ENCODE data around the gene CDKAL1.
"Not testable (repeated sequence)": the region's sequence is repeated elsewhere in the genome, so short reads cannot be mapped to it uniquely, and the experiment has no call there.

CDKAL1 gene

GRCh38 chr6:20806669-20807068 lies 272.4 kb downstream of the CDKAL1 start:
- DNase-seq: no peak

DNA sequence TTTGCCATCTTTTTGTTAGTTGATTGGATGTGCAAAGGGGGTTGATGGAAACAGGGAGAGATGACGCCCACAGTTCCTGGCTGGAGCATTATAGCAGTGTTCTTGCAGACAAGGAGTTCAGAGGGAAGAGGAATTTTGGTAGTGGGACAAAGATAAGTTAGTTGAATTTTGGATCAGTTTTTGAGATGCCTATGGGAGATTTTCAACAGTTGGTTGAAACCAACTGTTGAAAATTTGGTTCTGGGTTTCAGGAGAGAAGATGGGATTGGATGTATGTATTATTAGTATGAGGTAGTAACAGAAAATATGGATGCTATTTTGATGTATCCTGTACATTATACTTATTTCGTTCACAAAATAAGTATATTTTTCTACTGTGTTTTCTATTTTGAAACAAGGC lies 274.2 kb downstream of the CDKAL1 start:
- no peak for DNase-seq

- no peak for DNase-seq
Observed at GRCh38 chr6:20808924-20809323, 274.7 kb downstream of the CDKAL1 start.

- DNase-seq: no peak
Observed at GRCh38 chr6:20810727-20811108, 276.5 kb downstream of the CDKAL1 start.

- no peak for DNase-seq
Observed at GRCh38 chr6:20811109-20811761, 277.0 kb downstream of the CDKAL1 start.

DNA sequence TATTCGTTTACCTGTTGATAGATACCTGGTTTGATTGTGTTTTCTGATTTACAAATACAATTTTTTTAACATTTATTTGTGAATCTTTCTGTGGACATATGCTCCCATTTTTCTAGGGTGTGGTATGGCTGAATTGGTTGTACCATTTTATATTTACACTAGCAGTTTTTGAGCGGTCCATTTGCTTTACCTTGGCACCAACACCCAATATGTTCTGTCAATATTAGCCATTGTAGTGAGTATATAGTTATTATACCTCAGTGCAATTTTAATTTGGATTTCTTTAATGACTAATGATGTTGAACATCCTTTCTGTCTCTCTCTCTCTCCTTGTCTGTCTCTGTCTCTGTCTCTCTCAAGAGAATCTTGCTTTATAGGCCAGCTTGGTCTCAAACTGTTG lies 278.5 kb downstream of the CDKAL1 start:
- DNase-seq: no peak

GRCh38 chr6:20814494-20814893 lies 280.2 kb downstream of the CDKAL1 start:
- DNase-seq: no peak

DNA sequence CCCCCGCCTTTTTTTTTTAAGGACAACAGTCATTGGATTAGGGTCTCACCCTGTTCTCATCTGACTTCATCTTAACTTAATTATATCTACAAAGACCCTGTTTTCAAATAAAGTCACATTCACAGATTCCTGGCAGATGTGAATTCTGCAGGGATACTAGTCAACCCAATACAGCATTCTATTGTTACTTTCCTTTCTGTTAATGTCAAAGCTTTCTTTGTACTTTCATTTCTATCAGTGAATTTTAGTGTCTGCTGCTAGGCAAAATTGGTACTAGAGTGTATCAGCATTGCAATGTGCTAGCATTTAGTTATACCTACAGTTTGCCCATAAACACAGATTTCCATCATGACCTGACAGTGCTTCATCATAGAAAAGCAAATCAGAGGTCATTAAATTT lies 281.9 kb downstream of the CDKAL1 start:
- no peak for DNase-seq

DNA sequence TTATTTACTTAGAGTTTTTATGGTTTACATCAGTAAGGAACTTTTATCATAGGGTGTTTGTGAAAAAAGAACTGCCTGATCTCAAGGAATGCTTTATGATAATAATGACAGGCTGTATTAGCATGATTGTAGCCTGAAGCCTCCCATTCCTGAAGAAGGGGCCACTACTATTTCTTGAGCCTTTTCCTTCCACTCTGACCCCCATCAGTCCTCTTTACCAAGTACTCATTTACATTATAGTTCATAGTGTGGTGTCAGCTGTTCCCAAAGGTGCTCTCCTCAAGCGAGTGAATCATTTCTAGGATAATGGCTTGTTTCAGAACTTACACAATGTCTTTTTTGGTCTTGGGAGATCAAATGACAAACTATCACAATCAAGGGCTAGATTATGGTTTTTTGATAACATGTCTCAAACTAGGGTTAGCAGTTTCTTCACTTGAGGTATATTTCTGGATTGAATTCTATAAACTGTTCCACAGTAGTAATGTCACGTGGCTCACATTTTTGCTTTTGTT lies 283.6 kb downstream of the CDKAL1 start:
- no peak for DNase-seq

- DNase-seq: no peak
Observed at GRCh38 chr6:20819774-20820400, 285.6 kb downstream of the CDKAL1 start.

DNA sequence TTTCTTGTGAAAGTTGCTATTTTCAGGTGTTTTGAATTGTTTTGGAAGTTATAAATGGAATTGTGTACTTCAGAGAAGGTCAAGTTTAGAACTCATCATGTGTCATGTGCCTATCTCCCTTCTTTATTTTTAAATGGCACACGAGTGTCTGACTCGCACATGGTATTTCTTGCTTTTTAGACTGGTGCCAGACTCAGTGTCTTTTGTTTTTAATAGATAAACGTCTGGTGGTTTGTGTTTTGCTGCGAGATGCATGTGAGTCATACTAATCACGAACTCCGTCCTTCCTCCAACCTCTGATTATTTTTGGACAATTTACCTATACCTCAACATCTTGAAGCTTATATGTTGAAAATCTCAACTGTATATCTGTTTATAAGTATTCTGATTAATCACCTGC lies 292.1 kb downstream of the CDKAL1 start:
- DNase-seq: no peak

- no peak for DNase-seq
Observed at GRCh38 chr6:20827798-20828197, 293.5 kb downstream of the CDKAL1 start.

DNA sequence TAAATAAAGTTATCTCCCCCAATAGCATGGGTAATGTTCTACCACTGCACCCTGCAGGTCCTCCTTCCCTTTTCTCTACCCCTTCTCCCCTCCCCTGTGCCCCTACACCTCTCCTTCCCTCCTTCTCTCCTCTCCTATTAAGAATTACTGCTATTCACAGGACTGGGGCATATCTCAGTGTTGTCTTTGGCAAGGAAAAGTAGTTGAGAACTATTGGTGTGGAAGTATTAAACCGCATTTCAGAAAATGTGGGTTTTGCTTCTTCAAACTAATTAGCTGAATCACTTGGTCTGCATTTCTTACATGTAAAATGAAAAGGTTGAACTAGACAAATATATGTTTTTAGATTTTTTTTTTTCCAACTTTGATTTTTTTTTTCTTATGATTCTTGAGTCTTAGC lies 296.3 kb downstream of the CDKAL1 start:
- DNase-seq: no peak

- DNase-seq: not testable (repeated sequence)
Observed at GRCh38 chr6:20831251-20831650, 297.0 kb downstream of the CDKAL1 start.

DNA sequence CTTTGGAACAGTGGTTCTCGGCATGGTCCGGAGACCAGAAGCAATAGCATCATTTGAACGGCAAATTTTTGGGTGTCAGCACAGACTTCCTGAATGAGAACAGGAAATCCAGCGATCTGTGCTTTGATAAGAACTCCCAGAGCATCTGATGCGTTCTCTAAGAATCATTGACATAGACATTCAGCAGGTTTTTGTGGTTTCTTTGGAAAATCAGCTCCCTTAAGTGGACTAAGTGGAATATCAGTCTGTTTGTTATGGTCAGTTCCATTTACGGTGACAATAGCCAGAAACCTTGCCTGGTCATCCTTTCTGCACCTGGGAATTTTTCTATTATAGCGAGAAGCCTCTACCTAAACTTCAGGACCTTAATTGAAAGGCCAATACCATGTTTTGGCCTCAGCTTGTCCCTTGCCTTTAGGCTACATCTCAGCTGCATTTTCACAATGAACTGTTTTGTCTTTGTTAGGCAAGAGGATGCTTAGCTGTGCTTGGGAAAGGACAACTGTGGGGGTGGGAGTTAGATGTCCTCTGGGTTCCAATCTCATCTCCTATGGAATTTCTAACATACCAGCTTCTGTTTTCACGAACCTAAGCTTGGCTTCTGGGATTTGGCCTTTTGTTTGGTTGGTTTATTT lies 299.7 kb downstream of the CDKAL1 start:
- DNase-seq: no peak

DNA sequence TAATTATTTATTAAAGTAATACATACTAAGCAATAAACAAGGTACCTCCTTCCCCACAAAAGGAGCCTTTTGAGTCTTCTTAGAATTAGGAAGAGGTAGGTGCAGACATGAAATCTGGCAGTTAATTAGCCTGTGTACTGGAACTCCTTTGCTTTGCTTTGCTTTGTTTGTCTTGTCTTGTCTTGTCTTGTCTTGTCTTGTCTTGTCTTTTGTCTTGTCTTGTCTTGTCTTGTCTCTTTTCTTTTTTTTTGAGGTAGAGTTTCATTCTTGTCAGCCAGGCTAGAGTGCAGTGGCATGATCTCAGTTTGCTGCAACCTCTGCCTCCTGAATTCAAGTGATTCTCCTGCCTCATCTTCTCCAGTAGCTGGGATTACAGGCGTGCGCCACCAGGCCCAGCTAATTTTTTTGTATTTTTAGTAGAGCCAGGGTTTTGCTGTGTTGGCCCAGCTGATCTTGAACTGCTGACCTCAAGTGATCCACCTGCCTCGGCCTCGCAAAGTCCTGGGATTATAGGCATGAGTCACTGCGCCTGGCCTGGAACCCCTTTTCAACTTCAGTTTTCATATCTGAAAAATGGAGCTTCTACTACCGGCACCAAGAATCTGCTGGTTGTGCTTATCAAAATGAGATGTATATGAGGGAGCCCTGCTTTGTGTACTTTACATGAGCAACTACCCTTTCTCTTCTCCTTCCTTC lies 301.2 kb downstream of the CDKAL1 start:
- DNase-seq: no peak

GRCh38 chr6:20837189-20837588 lies 302.9 kb downstream of the CDKAL1 start:
- no peak for DNase-seq

DNA sequence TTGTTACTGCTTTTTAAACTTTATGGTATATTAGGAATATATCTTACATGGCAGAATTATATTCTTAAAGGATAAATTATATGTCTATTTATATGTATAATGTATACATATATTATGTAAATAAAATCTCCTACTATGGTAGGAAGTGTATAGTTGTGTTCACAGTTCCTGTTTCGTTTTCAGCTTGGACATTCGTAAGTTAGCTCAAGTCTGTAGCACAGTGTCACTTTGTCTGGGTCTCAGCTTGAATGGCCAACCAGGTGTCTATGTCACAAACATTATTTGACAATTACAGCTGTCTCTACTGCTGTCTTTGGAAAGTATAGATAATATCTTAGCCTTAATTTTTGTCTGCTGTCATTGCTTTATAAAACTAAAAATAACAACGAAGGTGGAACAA lies 303.9 kb downstream of the CDKAL1 start:
- no peak for DNase-seq

DNA sequence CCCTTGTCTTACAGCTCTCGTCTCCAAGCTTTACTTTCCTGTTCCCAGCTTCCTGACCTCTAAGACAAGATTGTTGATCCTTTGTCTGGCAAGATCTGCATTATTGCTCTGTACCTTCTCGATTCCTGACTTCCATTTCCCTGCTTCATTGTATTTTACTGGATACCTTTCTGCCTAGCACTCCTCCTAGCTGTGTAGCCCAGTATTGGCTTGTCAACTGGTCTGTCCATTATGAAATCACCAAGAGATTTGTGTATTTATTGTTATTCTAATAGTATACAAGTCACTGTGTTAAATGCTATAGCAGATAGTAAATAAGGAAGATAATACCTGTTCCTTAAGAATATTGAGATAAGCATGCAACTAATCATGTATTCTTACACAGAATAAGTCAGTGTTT lies 305.4 kb downstream of the CDKAL1 start:
- no peak for DNase-seq

DNA sequence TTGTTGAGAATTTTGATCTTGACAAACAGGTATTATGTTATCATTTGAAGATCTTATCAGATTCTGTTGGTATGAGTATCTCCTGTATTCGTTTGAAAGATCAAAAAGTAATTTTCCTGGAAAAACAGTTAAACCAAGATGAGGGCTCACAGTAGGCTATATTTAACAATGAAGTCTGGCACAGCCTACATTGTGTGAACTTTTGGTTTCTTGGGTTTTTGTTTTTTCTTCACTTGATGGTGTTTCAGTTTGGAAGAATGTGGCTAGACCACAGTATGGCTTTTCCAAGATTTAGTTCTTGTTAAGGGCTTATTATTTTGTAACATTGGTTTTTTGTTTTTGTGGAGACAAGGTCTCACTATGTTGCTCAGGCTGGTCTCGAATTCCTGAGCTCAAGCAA lies 306.4 kb downstream of the CDKAL1 start:
- no peak for DNase-seq

- no peak for DNase-seq
Observed at GRCh38 chr6:20841806-20842205, 307.5 kb downstream of the CDKAL1 start.

- no peak for DNase-seq
Observed at GRCh38 chr6:20845592-20845991, 311.3 kb downstream of the CDKAL1 start.

GRCh38 chr6:20846602-20847028 lies 312.4 kb downstream of the CDKAL1 start:
- DNase-seq: peak in 1 of 2 donors; percentile 13
